ENCODE data around the gene RPL35.

GRCh38 chr9:124839612-124840299, 22.0 kb downstream of the RPL35 start:
- TF ChIP-seq CTCF (conservative IDR thresholded peaks at IDR 0.05 in 1 of 2, IDR thresholded peaks at IDR 0.05 in 1 of 2; ENCODE audit: low read depth in 1 of 2, low read length in 2 of 2) = peak; percentile 42 to 64
- no peak for TF ChIP-seq EZH2 (IDR thresholded peaks at IDR 0.05; ENCODE audit: low read length, missing control alignments)
